ENCODE results near the gene SERPINA6. TPM values are rescaled to one million over a fixed set of nuclear protein-coding genes. Genes with fewer than 3 reads are reported as not detected.

The SERPINA6 gene
- total and polyA plus RNA-seq, 2 donors (not counting 1 experiment from before 2014, with no cell fraction given) = not detected

GRCh38 chr14:94309721-94310120 lies 13.4 kb downstream of the SERPINA6 start:
- H3K4me1 Mint-ChIP-seq = no peaks in the 10 kb centered on the region
- no peaks in the 10 kb centered on the region for H4K20me1 ChIP-seq (ENCODE audit: control insufficient read depth, insufficient read depth, low read length, poor library complexity, severe bottlenecking)
- intact Hi-C loops (cut with micrococcal nuclease) = no loop called here

GRCh38 chr14:94307410-94307992 lies 15.6 kb downstream of the SERPINA6 start:
- TF ChIP-seq CTCF (IDR thresholded peaks at IDR 0.05) (no peak), EZH2 (IDR thresholded peaks at IDR 0.05; ENCODE audit: borderline replicate concordance, insufficient read depth, low read depth, low read length, poor library complexity, severe bottlenecking) (no peak)
- ATAC-seq (ENCODE audit: low read depth) = no peak
- ChIA-PET CTCF (no interaction called here), POLR2A (no interaction called here)
- H3K9me3 Mint-ChIP-seq (ENCODE audit: insufficient read depth) = peaks cover 11% of the 10 kb centered on the region
- Histone ChIP-seq H3K27ac (ENCODE audit: low read length in 2 of 2) (no peak overlapping the region), H3K9ac (ENCODE audit: low read length) (no peak overlapping the region), H4K20me1 (ENCODE audit: control insufficient read depth, insufficient read depth, low read length, poor library complexity, severe bottlenecking) (no peaks in the 10 kb centered on the region), H3K4me2 (replicated peaks; ENCODE audit: low read depth, low read length, poor library complexity, severe bottlenecking) (no peak overlapping the region), H3K36me3 (replicated peaks in 1 of 2; ENCODE audit: control extremely low read depth in 1 of 2, control insufficient read depth in 1 of 2, extremely low read depth in 1 of 2, insufficient read depth in 2 of 2, low read length in 1 of 2) (no peaks in the 10 kb centered on the region), H2AFZ (ENCODE audit: insufficient read depth, low read depth, low read length, poor library complexity, severe bottlenecking) (no peak overlapping the region), H3K27me3 (replicated peaks in 1 of 4; ENCODE audit: control extremely low read depth in 1 of 4, control insufficient read depth in 3 of 4, insufficient read depth in 4 of 4, low read length in 3 of 4) (peaks cover 0 to 6% (median 0%) of the 10 kb centered on the region in 4 experiments), H3K4me1 (ENCODE audit: control insufficient read depth in 2 of 2, insufficient read depth in 2 of 2, low read length in 2 of 2) (no peaks in the 10 kb centered on the region), H3K9me3 (ENCODE audit: control extremely low read depth in 1 of 3, control insufficient read depth in 2 of 3, insufficient read depth in 1 of 3, low read length in 2 of 3) (peaks cover 0 to 30% (median 11%) of the 10 kb centered on the region in 3 donors), H3K79me2 (ENCODE audit: control insufficient read depth, insufficient read depth, low read length) (no peaks in the 10 kb centered on the region), H3K4me3 (ENCODE audit: control extremely low read depth in 1 of 5, extremely low read depth in 1 of 5, insufficient read depth in 1 of 5, low read depth in 2 of 5, low read length in 4 of 5) (no peak overlapping the region)
- H3K4me3 Mint-ChIP-seq = no peak overlapping the region
- DNase-seq = no peak
- H3K4me1 Mint-ChIP-seq = no peaks in the 10 kb centered on the region
- no peak overlapping the region for H3K27ac Mint-ChIP-seq
- WGBS (ENCODE audit: insufficient coverage) = no CpG with 5 or more reads among the region's 5 CpGs
- peaks cover 4% of the 10 kb centered on the region for H3K27me3 Mint-ChIP-seq
- intact Hi-C loops (cut with micrococcal nuclease) = no loop called here

More at GRCh38 chr14:94309721-94310120, 13.4 kb downstream of the SERPINA6 start:
- H2AFZ ChIP-seq (ENCODE audit: insufficient read depth, low read depth, low read length, poor library complexity, severe bottlenecking) = no peak overlapping the region
- H3K4me3 ChIP-seq (ENCODE audit: control extremely low read depth in 1 of 5, extremely low read depth in 1 of 5, insufficient read depth in 1 of 5, low read depth in 2 of 5, low read length in 4 of 5) = no peak overlapping the region
- DNase-seq (no peak), ATAC-seq (ENCODE audit: low read depth) (no peak)
- POLR2A ChIA-PET = no interaction called here
- no peak overlapping the region for H3K4me2 ChIP-seq (replicated peaks; ENCODE audit: low read depth, low read length, poor library complexity, severe bottlenecking)
- no peak overlapping the region for H3K27ac ChIP-seq (ENCODE audit: low read length in 2 of 2)
- H3K9me3 ChIP-seq (ENCODE audit: control extremely low read depth in 1 of 3, control insufficient read depth in 2 of 3, insufficient read depth in 1 of 3, low read length in 2 of 3) = peaks cover 0 to 36% (median 11%) of the 10 kb centered on the region in 3 donors
- Mint-ChIP-seq H3K27me3 (peaks cover 4% of the 10 kb centered on the region), H3K4me3 (no peak overlapping the region), H3K9me3 (ENCODE audit: insufficient read depth) (peaks cover 11% of the 10 kb centered on the region), H3K27ac (no peak overlapping the region)
- H3K36me3 ChIP-seq (replicated peaks in 1 of 2; ENCODE audit: control extremely low read depth in 1 of 2, control insufficient read depth in 1 of 2, extremely low read depth in 1 of 2, insufficient read depth in 2 of 2, low read length in 1 of 2) = no peaks in the 10 kb centered on the region
- CTCF ChIA-PET = no interaction called here
- 89% methylated on average over 9 of the region's 10 CpGs for WGBS (ENCODE audit: insufficient coverage)
- H3K9ac ChIP-seq (ENCODE audit: low read length) = no peak overlapping the region
- no peak for TF ChIP-seq EZH2 (IDR thresholded peaks at IDR 0.05; ENCODE audit: borderline replicate concordance, insufficient read depth, low read depth, low read length, poor library complexity, severe bottlenecking)
- TF ChIP-seq CTCF (IDR thresholded peaks at IDR 0.05) = no peak
- peaks cover 0 to 6% (median 0%) of the 10 kb centered on the region in 4 experiments for H3K27me3 ChIP-seq (replicated peaks in 1 of 4; ENCODE audit: control extremely low read depth in 1 of 4, control insufficient read depth in 3 of 4, insufficient read depth in 4 of 4, low read length in 3 of 4)
- no peaks in the 10 kb centered on the region for H3K79me2 ChIP-seq (ENCODE audit: control insufficient read depth, insufficient read depth, low read length)
- no peaks in the 10 kb centered on the region for H3K4me1 ChIP-seq (ENCODE audit: control insufficient read depth in 2 of 2, insufficient read depth in 2 of 2, low read length in 2 of 2)

Data from B cell (primary cell).